GM12892 (cell line): Measurements from ENCODE around the gene GPR63.

Source experiments
- POLR2A ChIP-seq: IDR thresholded peaks from 2 replicates; pipeline ENCODE4 v1.6.1; 2011; ENCODE audit warnings: low read depth, low read length, control low read depth
- POLR2AphosphoS5 ChIP-seq: IDR thresholded peaks from 2 replicates; pipeline ENCODE4 v1.6.1; 2011; ENCODE audit warnings: low read depth, low read length, control low read depth

DNA sequence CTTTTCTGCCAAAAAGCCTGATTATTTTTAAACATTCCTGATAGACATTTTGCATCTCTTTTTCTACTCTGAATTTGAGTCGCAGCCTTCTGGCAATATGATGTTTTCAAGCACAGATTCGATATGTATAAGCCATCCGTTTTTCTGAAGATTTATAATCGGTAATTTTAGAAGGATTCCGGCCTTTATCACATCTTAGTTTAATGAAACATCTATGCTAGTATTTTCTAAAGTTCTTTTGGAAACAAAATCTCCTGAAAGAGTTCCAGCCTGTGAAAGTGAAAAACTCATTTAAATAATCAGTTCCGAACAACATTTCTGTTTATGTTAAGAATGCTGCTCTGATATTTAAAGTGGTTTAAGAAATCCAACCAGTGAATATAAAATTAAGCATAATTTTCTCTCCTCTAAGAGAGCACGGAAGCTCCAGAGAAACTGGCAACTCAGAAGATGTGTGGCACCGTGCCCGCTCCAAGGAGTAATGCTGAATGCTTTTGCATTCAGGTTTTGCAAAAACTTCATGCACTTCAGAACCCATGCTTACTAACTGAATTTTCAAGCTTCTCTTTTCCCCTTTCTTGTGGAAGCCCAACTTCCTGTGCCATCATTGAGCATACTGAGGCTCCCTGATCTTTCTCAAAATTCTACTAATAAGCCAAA, 39.7 kb upstream of the GPR63 start:
- no peak for TF ChIP-seq POLR2AphosphoS5
- no peak for TF ChIP-seq POLR2A
